B cell (primary cell): ENCODE data around the gene SEC24B. TPM values are rescaled to one million over a fixed set of nuclear protein-coding genes. Genes with fewer than 3 reads are reported as not detected.
"Not testable (repeated sequence)": the region's sequence is repeated elsewhere in the genome, so short reads cannot be mapped to it uniquely, and the experiment has no call there.

Source experiments
- ATAC-seq: fragments of 200-7000 bp; cut with Tn5 transposase; one replicate; pipeline ENCODE4 v1.10.0; 2021; ENCODE audit warnings: low read depth, mild to moderate bottlenecking, moderate number of reproducible peaks, moderate library complexity
- CTCF ChIA-PET: fragments of 350-600 bp; sonication (Branson Sonifier 250); formaldehyde crosslinking; loops from one replicate; lab custom pipeline; 2021; ENCODE audit warnings: antibody characterized with exemption, inconsistent platforms; lab: Charles Lee
- POLR2A ChIA-PET: fragments of 350-600 bp; sonication (Branson Sonifier 250); formaldehyde crosslinking; loops from one replicate; lab custom pipeline; 2021; ENCODE audit warnings: antibody characterized with exemption; lab: Charles Lee
- DNase-seq: peaks from one replicate; pipeline ENCODE4 v3.0.0; 2013
- H2AFZ ChIP-seq: 2 replicates; pipeline ENCODE4 v1.6.1; 2012; ENCODE audit warnings: mild to moderate bottlenecking, low read depth, low read length; ENCODE audit not compliant: insufficient read depth, poor library complexity, severe bottlenecking
- H3K27ac ChIP-seq, 2 donors: 1 replicate in 1 of 2; 2 replicates in 1 of 2; pipeline ENCODE4 v1.5.1; 2012 to 2013; ENCODE audit warnings: low read length in 2 of 2, mild to moderate bottlenecking in 2 of 2, moderate library complexity in 1 of 2
- H3K27me3 ChIP-seq, 4 experiments: fragments of 200-600 bp in 1 of 4; sonication (generic) in 1 of 4; replicated peaks in 1 of 4; 1 replicate in 2 of 4; 2 replicates in 2 of 4; pipeline versions ENCODE4 v1.6.1 to v1.7.0; 2013 to 2016; ENCODE audit warnings: low read length in 3 of 4, mild to moderate bottlenecking in 2 of 4, mixed read lengths in 1 of 4, moderate library complexity in 1 of 4; ENCODE audit not compliant: insufficient read depth in 4 of 4, control insufficient read depth in 3 of 4; ENCODE audit errors: control extremely low read depth in 1 of 4
- H3K36me3 ChIP-seq, 2 experiments: replicated peaks in 1 of 2; 1 replicate in 1 of 2; 2 replicates in 1 of 2; pipeline versions ENCODE4 v1.6.1 to v1.7.1; 2013; ENCODE audit warnings: low read length in 1 of 2; ENCODE audit not compliant: insufficient read depth in 2 of 2, control insufficient read depth in 1 of 2; ENCODE audit errors: control extremely low read depth in 1 of 2, extremely low read depth in 1 of 2
- H3K4me1 ChIP-seq, 2 donors: fragments of 200-600 bp in 1 of 2; sonication (generic) in 1 of 2; 1 replicate in 1 of 2; 2 replicates in 1 of 2; pipeline versions ENCODE4 v1.5.1 to v1.6.1; 2013 to 2017; ENCODE audit warnings: low read length in 2 of 2; ENCODE audit not compliant: control insufficient read depth in 2 of 2, insufficient read depth in 2 of 2
- H3K4me2 ChIP-seq: replicated peaks from 2 replicates; pipeline ENCODE3; 2012; ENCODE audit warnings: mild to moderate bottlenecking, low read depth, low read length; ENCODE audit not compliant: poor library complexity, severe bottlenecking
- H3K4me3 ChIP-seq, 5 experiments: fragments of 200-600 bp in 1 of 5; sonication (generic) in 1 of 5; 1 replicate in 3 of 5; 2 replicates in 2 of 5; pipeline versions ENCODE4 v1.5.1 to v1.7.0; 2011 to 2016; ENCODE audit warnings: low read length in 4 of 5, mild to moderate bottlenecking in 4 of 5, low read depth in 2 of 5, control low read depth in 1 of 5, moderate library complexity in 1 of 5; ENCODE audit not compliant: insufficient read depth in 1 of 5; ENCODE audit errors: control extremely low read depth in 1 of 5, extremely low read depth in 1 of 5
- H3K79me2 ChIP-seq: fragments of 200-600 bp; sonication (generic); one replicate; pipeline ENCODE4 v1.6.0; 2016; ENCODE audit warnings: low read length; ENCODE audit not compliant: control insufficient read depth, insufficient read depth
- H3K9ac ChIP-seq: fragments of 200-600 bp; sonication (generic); 2 replicates; pipeline ENCODE4 v1.6.1; 2017; ENCODE audit warnings: mild to moderate bottlenecking, low read length, moderate library complexity
- H3K9me3 ChIP-seq, 3 donors: one replicate each; pipeline versions ENCODE4 v1.6.1 to v1.7.1; 2013; ENCODE audit warnings: low read length in 2 of 3; ENCODE audit not compliant: control insufficient read depth in 2 of 3, insufficient read depth in 1 of 3; ENCODE audit errors: control extremely low read depth in 1 of 3
- H4K20me1 ChIP-seq: 2 replicates; pipeline ENCODE4 v1.6.0; 2012; ENCODE audit warnings: mild to moderate bottlenecking, low read length; ENCODE audit not compliant: insufficient read depth, control insufficient read depth, poor library complexity, severe bottlenecking
- H3K27ac Mint-ChIP-seq: one replicate; pipeline ENCODE4 v1.8.0; 2021; ENCODE audit warnings: mixed read lengths
- H3K27me3 Mint-ChIP-seq: one replicate; pipeline ENCODE4 v1.8.0; 2021; ENCODE audit warnings: mixed read lengths
- H3K4me1 Mint-ChIP-seq: one replicate; pipeline ENCODE4 v1.8.0; 2021; ENCODE audit warnings: mixed read lengths
- H3K4me3 Mint-ChIP-seq: one replicate; pipeline ENCODE4 v1.8.0; 2021; ENCODE audit warnings: mixed read lengths
- H3K9me3 Mint-ChIP-seq: one replicate; pipeline ENCODE4 v1.8.0; 2022; ENCODE audit warnings: mixed read lengths; ENCODE audit not compliant: insufficient read depth
- EZH2 ChIP-seq: IDR thresholded peaks from 2 replicates; pipeline ENCODE4 v1.6.1; 2012; ENCODE audit warnings: borderline replicate concordance, low read depth, mild to moderate bottlenecking, moderate library complexity, low read length; ENCODE audit not compliant: insufficient read depth, poor library complexity, severe bottlenecking
- WGBS: methylation state at CpG from one replicate; pipeline ENCODE4 v1.1.5; 2013; ENCODE audit warnings: missing lambda C conversion rate; ENCODE audit not compliant: insufficient coverage; 5-methylcytosine and 5-hydroxymethylcytosine counted together
- intact Hi-C: fragments of 100-400 bp; cut with micrococcal nuclease; formaldehyde crosslinking; loops from one replicate; pipeline ENCODE4 v1.10.0; 2022
- polyA plus RNA-seq: library from polyadenylated mRNA; depleted of rRNA; stranded (reverse); fragments of >200 nt; gene quantifications from 2 replicates; pipeline ENCODE4 v1.2.3, GENCODE V29; 2012
- total RNA-seq, 2 donors: library from RNA; stranded (reverse); fragments of 120-200 nt in 1 of 2; gene quantifications; 1 replicate in 1 of 2; 2 replicates in 1 of 2; pipeline versions ENCODE4 v1.2.3 to v1.2.4, GENCODE V29; 2013 to 2022
- TF ChIP-seq, protein P1 (sequence below): fragments of 200-600 bp; IDR thresholded peaks from one replicate; pipeline ENCODE4 v1.8.0; 2022; ENCODE audit warnings: antibody characterized with exemption, mild to moderate bottlenecking

SEC24B gene
- total and polyA plus RNA-seq, 2 donors (not counting 1 experiment from before 2014, with no cell fraction given) = 22.6 to 46.4 TPM

GRCh38 chr4:109578846-109579245, 145.2 kb downstream of the SEC24B start:
- ChIA-PET POLR2A (no interaction called here), CTCF (no interaction called here)
- H3K4me3 ChIP-seq = no peak overlapping the region
- H3K79me2 ChIP-seq = peaks cover 76% of the 10 kb centered on the region
- peaks cover 2% of the 10 kb centered on the region for H3K9me3 Mint-ChIP-seq
- peaks cover 4 to 7% of the 10 kb centered on the region in 2 donors for H3K4me1 ChIP-seq
- H4K20me1 ChIP-seq = peaks cover 58% of the 10 kb centered on the region
- no peak overlapping the region for H3K27ac ChIP-seq
- peaks cover 42% of the 10 kb centered on the region for H3K4me1 Mint-ChIP-seq
- H2AFZ ChIP-seq = no peak overlapping the region
- H3K9me3 ChIP-seq = no peaks in the 10 kb centered on the region
- TF ChIP-seq, protein P1, sequence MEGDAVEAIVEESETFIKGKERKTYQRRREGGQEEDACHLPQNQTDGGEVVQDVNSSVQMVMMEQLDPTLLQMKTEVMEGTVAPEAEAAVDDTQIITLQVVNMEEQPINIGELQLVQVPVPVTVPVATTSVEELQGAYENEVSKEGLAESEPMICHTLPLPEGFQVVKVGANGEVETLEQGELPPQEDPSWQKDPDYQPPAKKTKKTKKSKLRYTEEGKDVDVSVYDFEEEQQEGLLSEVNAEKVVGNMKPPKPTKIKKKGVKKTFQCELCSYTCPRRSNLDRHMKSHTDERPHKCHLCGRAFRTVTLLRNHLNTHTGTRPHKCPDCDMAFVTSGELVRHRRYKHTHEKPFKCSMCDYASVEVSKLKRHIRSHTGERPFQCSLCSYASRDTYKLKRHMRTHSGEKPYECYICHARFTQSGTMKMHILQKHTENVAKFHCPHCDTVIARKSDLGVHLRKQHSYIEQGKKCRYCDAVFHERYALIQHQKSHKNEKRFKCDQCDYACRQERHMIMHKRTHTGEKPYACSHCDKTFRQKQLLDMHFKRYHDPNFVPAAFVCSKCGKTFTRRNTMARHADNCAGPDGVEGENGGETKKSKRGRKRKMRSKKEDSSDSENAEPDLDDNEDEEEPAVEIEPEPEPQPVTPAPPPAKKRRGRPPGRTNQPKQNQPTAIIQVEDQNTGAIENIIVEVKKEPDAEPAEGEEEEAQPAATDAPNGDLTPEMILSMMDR = no peak
- no peak for TF ChIP-seq EZH2
- H3K4me2 ChIP-seq = no peak overlapping the region
- H3K9ac ChIP-seq = no peak overlapping the region
- no peaks in the 10 kb centered on the region for H3K27me3 Mint-ChIP-seq
- H3K27ac Mint-ChIP-seq = no peak overlapping the region
- ATAC-seq = no peak
- 100% methylated on average over 2 of the region's 3 CpGs for WGBS
- DNase-seq = no peak
- no peaks in the 10 kb centered on the region for H3K36me3 ChIP-seq
- intact Hi-C loops = no loop called here
- no peak overlapping the region for H3K4me3 Mint-ChIP-seq
- no peaks in the 10 kb centered on the region for H3K27me3 ChIP-seq

DNA sequence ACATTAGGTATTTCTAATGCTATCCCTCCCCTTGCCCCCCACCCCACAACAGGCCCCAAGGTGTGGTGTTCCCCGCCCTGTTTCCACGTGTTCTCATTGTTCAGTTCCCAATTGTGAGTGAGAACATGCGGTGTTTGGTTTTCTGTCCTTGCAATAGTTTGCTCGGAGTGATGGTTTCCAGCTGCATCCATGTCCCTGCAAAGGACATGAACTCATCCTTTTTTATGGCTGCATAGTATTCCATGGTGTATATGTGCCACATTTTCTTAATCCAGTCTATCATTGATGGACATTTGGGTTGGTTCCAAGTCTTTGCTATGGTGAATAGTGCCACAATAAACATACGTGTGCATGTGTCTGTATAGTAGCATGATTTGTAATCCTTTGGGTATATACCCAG, 146.4 kb downstream of the SEC24B start:
- H3K9me3 Mint-ChIP-seq, ATAC-seq, H3K27me3 ChIP-seq, POLR2A ChIA-PET, intact Hi-C loops, H3K9ac ChIP-seq, H3K27ac Mint-ChIP-seq, H3K4me2 ChIP-seq, H3K27ac ChIP-seq, DNase-seq, H3K4me3 Mint-ChIP-seq, H2AFZ ChIP-seq, H3K4me1 ChIP-seq, H3K36me3 ChIP-seq, H3K4me3 ChIP-seq, H3K27me3 Mint-ChIP-seq, CTCF ChIA-PET, H3K9me3 ChIP-seq: not testable (repeated sequence)
- 100% methylated on average over 3 of the region's 5 CpGs for WGBS
- Histone ChIP-seq H4K20me1 (peaks cover 52% of the 10 kb centered on the region), H3K79me2 (peaks cover 72% of the 10 kb centered on the region)
- peaks cover 44% of the 10 kb centered on the region for H3K4me1 Mint-ChIP-seq
